Activated B cell treated with CpG ODN at 0.5 μM for 24 hours (primary cell): ENCODE measurements around the gene AMMECR1. TPM values are rescaled to one million over a fixed set of nuclear protein-coding genes. Genes with fewer than 3 reads are reported as not detected.

Experiments
- ATAC-seq: fragments of 200-7000 bp; cut with Tn5 transposase; one replicate; pipeline ENCODE4 v1.10.0; 2021; ENCODE audit warnings: low read depth, mild to moderate bottlenecking, moderate library complexity
- CTCF ChIA-PET: fragments of 350-600 bp; sonication (Branson Sonifier 250); formaldehyde crosslinking; loops from one replicate; lab custom pipeline; 2021; ENCODE audit warnings: antibody characterized with exemption; lab: Charles Lee
- POLR2A ChIA-PET: fragments of 350-600 bp; sonication (Branson Sonifier 250); formaldehyde crosslinking; loops from one replicate; lab custom pipeline; 2021; ENCODE audit warnings: antibody characterized with exemption; lab: Charles Lee
- DNase-seq: peaks from one replicate; pipeline ENCODE4 v3.0.0; 2022
- H3K27ac Mint-ChIP-seq: one replicate; pipeline ENCODE4 v1.8.0; 2020; ENCODE audit warnings: mixed read lengths
- H3K27me3 Mint-ChIP-seq: one replicate; pipeline ENCODE4 v1.8.0; 2021; ENCODE audit warnings: mixed read lengths
- H3K36me3 Mint-ChIP-seq: one replicate; pipeline ENCODE4 v1.8.0; 2021; ENCODE audit warnings: low read depth, mixed read lengths
- H3K4me1 Mint-ChIP-seq: one replicate; pipeline ENCODE4 v1.8.0; 2021; ENCODE audit warnings: mixed read lengths
- H3K4me3 Mint-ChIP-seq: one replicate; pipeline ENCODE4 v1.8.0; 2020; ENCODE audit warnings: mild to moderate bottlenecking, mixed read lengths
- H3K9me3 Mint-ChIP-seq: one replicate; pipeline ENCODE4 v1.8.0; 2020; ENCODE audit warnings: mixed read lengths
- intact Hi-C: fragments of 100-400 bp; cut with micrococcal nuclease; formaldehyde crosslinking; loops from one replicate; pipeline ENCODE4 v1.15.1; 2024
- total RNA-seq: library from RNA; stranded (reverse); gene quantifications from 2 replicates; pipeline ENCODE4 v1.2.3, GENCODE V29; 2022
- TF ChIP-seq, protein P1 (sequence below): fragments of 200-600 bp; IDR thresholded peaks from one replicate; pipeline ENCODE4 v1.8.0; 2022; ENCODE audit warnings: antibody characterized with exemption, mild to moderate bottlenecking

AMMECR1 gene
- total RNA-seq, 1 donor from 2014 or later = 10.8 TPM

DNA sequence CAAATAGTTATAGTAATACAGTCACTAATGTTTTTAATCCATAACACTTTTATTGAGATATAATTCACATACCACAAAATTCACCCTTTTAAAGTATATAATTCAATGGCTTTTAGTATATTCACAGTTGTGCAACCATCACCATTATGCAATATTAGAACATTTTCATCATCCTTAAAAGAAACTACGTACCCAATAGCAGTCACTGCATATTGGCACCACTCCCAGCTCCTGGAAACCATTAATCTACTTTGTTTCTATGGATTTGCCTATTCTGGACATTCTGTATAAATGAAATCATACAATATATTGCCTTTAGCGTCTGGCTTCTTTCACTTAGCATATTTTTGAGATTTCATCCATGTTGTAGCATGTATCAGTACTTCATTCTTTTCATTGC lies 99.3 kb downstream of the AMMECR1 start:
- Mint-ChIP-seq H3K4me3 (no peak overlapping the region), H3K9me3 (no peaks in the 10 kb centered on the region), H3K36me3 (peaks cover 7% of the 10 kb centered on the region), H3K4me1 (peaks cover 6% of the 10 kb centered on the region), H3K27ac (no peak overlapping the region), H3K27me3 (no peaks in the 10 kb centered on the region)
- ATAC-seq (no peak), DNase-seq (no peak)
- TF ChIP-seq, protein P1, sequence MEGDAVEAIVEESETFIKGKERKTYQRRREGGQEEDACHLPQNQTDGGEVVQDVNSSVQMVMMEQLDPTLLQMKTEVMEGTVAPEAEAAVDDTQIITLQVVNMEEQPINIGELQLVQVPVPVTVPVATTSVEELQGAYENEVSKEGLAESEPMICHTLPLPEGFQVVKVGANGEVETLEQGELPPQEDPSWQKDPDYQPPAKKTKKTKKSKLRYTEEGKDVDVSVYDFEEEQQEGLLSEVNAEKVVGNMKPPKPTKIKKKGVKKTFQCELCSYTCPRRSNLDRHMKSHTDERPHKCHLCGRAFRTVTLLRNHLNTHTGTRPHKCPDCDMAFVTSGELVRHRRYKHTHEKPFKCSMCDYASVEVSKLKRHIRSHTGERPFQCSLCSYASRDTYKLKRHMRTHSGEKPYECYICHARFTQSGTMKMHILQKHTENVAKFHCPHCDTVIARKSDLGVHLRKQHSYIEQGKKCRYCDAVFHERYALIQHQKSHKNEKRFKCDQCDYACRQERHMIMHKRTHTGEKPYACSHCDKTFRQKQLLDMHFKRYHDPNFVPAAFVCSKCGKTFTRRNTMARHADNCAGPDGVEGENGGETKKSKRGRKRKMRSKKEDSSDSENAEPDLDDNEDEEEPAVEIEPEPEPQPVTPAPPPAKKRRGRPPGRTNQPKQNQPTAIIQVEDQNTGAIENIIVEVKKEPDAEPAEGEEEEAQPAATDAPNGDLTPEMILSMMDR = no peak
- POLR2A ChIA-PET = no interaction called here
- intact Hi-C loops = no loop called here
- CTCF ChIA-PET = no interaction called here

DNA sequence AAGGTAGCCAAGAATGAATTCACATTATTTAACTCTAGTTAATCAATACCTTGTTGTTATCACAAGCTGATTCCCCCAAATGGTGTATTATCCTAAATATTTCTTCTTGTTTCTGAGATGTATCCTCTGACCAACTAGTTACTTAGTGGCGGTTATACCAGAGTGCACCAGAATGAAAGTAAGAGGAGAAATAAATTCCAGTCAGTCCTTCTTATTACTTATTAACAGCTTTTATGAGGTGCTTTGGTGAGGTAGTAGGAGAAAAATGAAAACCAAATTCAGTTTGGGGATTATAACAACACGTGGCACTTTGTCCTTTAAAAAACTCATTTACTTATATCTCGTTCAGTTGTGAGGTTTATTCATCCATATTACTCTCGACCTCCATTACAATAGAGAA lies 101.9 kb downstream of the AMMECR1 start:
- ChIA-PET CTCF (no interaction called here), POLR2A (no interaction called here)
- H3K4me1 Mint-ChIP-seq = peaks cover 6% of the 10 kb centered on the region
- H3K27me3 Mint-ChIP-seq = no peaks in the 10 kb centered on the region
- no peak for DNase-seq
- H3K27ac Mint-ChIP-seq = no peak overlapping the region
- peaks cover 7% of the 10 kb centered on the region for H3K36me3 Mint-ChIP-seq
- H3K4me3 Mint-ChIP-seq = no peak overlapping the region
- intact Hi-C loops = no loop called here
- ATAC-seq = no peak
- TF ChIP-seq, protein P1 = no peak
- no peaks in the 10 kb centered on the region for H3K9me3 Mint-ChIP-seq

DNA sequence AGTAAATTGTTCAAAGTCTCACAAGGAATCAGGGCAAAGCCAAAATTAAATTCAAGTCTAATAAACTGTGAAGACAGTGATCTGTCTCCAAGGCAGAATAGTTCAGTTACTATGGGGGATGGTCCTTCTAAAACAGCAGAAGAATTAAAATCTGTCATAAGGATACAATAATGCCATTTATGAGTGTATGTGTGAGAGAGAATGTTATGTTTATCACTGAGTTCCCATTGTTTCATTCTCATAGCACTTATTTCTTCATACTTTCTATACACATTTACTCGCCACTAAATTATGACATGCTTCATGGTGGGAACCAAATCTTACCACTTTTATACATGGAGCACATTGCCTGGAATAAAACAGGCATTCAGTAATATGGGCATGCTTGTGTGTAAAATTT lies 102.5 kb downstream of the AMMECR1 start:
- TF ChIP-seq, protein P1 = no peak
- no peaks in the 10 kb centered on the region for H3K27me3 Mint-ChIP-seq
- intact Hi-C loops = no loop called here
- H3K4me1 Mint-ChIP-seq = peaks cover 6% of the 10 kb centered on the region
- DNase-seq = no peak
- CTCF ChIA-PET = no interaction called here
- H3K9me3 Mint-ChIP-seq = no peaks in the 10 kb centered on the region
- H3K36me3 Mint-ChIP-seq = peaks cover 7% of the 10 kb centered on the region
- no peak for ATAC-seq
- no peak overlapping the region for H3K27ac Mint-ChIP-seq
- POLR2A ChIA-PET = no interaction called here
- H3K4me3 Mint-ChIP-seq = no peak overlapping the region

DNA sequence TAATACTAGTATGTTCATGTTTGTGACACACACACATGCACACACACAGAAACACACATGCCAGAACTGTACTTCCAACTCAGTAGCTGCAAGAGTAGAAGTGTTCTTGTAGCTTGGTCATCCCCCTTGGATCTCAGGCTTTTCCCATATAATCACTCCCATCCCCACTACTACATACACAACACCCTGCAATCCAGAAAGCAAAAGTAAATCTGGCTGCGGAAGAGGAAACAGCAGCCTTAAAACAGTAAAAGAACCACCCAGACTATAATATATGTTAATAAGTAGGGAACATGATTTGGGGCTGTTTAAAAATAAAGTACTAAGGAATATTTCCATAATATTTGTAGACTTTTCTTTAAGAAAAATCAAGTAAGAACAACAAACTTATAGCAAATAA lies 103.2 kb downstream of the AMMECR1 start:
- no peak overlapping the region for H3K4me3 Mint-ChIP-seq
- TF ChIP-seq, protein P1 = no peak
- H3K36me3 Mint-ChIP-seq = peaks cover 7% of the 10 kb centered on the region
- CTCF ChIA-PET = no interaction called here
- POLR2A ChIA-PET = no interaction called here
- DNase-seq (no peak), ATAC-seq (no peak)
- no peaks in the 10 kb centered on the region for H3K9me3 Mint-ChIP-seq
- intact Hi-C loops = loop anchor here (5.0 kb wide), 1 partner anchor 33 kb away; no protein-coding TSS in a partner anchor
- peaks cover 6% of the 10 kb centered on the region for H3K4me1 Mint-ChIP-seq
- no peaks in the 10 kb centered on the region for H3K27me3 Mint-ChIP-seq
- H3K27ac Mint-ChIP-seq = no peak overlapping the region

DNA sequence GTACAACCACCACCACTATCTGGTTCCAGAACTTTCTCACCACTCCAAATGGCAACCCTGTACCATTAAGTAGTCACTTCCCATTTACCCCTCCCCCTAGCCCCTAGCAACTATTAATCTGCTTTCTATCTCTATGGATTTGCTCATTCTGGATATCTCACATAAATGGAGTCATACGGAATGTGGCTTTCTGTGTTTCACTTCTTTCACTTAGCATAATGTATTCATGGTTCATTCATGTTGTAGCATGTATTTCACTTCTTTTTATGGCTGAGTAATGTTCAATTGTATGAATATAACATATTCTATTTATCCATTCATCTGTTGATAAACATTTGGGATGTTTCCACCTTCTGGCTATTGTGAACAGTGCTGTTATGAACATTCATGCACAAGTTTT lies 104.7 kb downstream of the AMMECR1 start:
- ATAC-seq = no peak
- POLR2A ChIA-PET = no interaction called here
- CTCF ChIA-PET = no interaction called here

More for the DNA sequence above, 104.7 kb downstream of the AMMECR1 start:
- no peaks in the 10 kb centered on the region for H3K27me3 Mint-ChIP-seq
- no peak overlapping the region for H3K4me3 Mint-ChIP-seq
- no peak overlapping the region for H3K27ac Mint-ChIP-seq
- peaks cover 5% of the 10 kb centered on the region for H3K36me3 Mint-ChIP-seq
- H3K9me3 Mint-ChIP-seq = no peaks in the 10 kb centered on the region
- intact Hi-C loops = loop anchor here (5.0 kb wide), 1 partner anchor 34 kb away; no protein-coding TSS in a partner anchor
- no peak for DNase-seq
- peaks cover 6% of the 10 kb centered on the region for H3K4me1 Mint-ChIP-seq
- TF ChIP-seq, protein P1 = no peak
